Astrocyte (in vitro differentiated cells and primary cell): ENCODE data around the gene PRAMEF8. TPM values are rescaled to one million over a fixed set of nuclear protein-coding genes. Genes with fewer than 3 reads are reported as not detected.
"Not testable (repeated sequence)": the region's sequence is repeated elsewhere in the genome, so short reads cannot be mapped to it uniquely, and the experiment has no call there.

Source experiments
- DNase-seq: peaks from one replicate; pipeline ENCODE4 v3.0.0-alpha.2; 2010; ENCODE audit warnings: low read depth
- FAIRE-seq: peaks from 2 replicates; lab custom pipeline; 2011; peaks lifted over from hg19 to GRCh38; lab: Jason Lieb, UNC
- H2AFZ ChIP-seq: 2 replicates; pipeline ENCODE4 v1.6.0; 2012; ENCODE audit warnings: low read depth, low read length, inconsistent platforms
- H3K27ac ChIP-seq: 2 replicates; pipeline ENCODE4 v1.5.1; 2011; ENCODE audit warnings: low read depth, low read length, inconsistent platforms
- H3K27me3 ChIP-seq: 2 replicates; pipeline ENCODE4 v1.6.0; 2011; ENCODE audit warnings: low read length, inconsistent platforms; ENCODE audit not compliant: insufficient read depth
- H3K36me3 ChIP-seq: 2 replicates; pipeline ENCODE4 v1.5.1; 2011; ENCODE audit warnings: low read length, inconsistent platforms; ENCODE audit not compliant: insufficient read depth
- H3K4me1 ChIP-seq: 2 replicates; pipeline ENCODE4 v1.5.1; 2011; ENCODE audit warnings: low read length, inconsistent platforms; ENCODE audit not compliant: insufficient read depth
- H3K4me2 ChIP-seq: 2 replicates; pipeline ENCODE4 v1.6.0; 2012; ENCODE audit warnings: low read length, inconsistent platforms
- H3K4me3 ChIP-seq: 2 replicates; pipeline ENCODE4 v1.5.1; 2011; ENCODE audit warnings: low read depth, mild to moderate bottlenecking, low read length, inconsistent platforms; ENCODE audit not compliant: insufficient read depth
- H3K79me2 ChIP-seq: 2 replicates; pipeline ENCODE4 v1.6.0; 2012; ENCODE audit warnings: mild to moderate bottlenecking, low read length, inconsistent platforms; ENCODE audit not compliant: insufficient read depth
- H3K9ac ChIP-seq: 2 replicates; pipeline ENCODE4 v1.6.0; 2012; ENCODE audit warnings: mild to moderate bottlenecking, low read length, inconsistent platforms
- H3K9me3 ChIP-seq: 2 replicates; pipeline ENCODE4 v1.5.1; 2012; ENCODE audit warnings: low read depth, mild to moderate bottlenecking, low read length, inconsistent platforms; ENCODE audit not compliant: insufficient read depth
- H4K20me1 ChIP-seq: 2 replicates; pipeline ENCODE4 v1.6.0; 2012; ENCODE audit warnings: low read length, inconsistent platforms; ENCODE audit not compliant: insufficient read depth
- H3K27ac Mint-ChIP-seq: one replicate; pipeline ENCODE4 v1.8.0; 2021; ENCODE audit warnings: mild to moderate bottlenecking, mixed read lengths; ENCODE audit not compliant: unreplicated experiment
- H3K27me3 Mint-ChIP-seq: one replicate; pipeline ENCODE4 v1.8.0; 2021; ENCODE audit warnings: low read depth, mixed read lengths; ENCODE audit not compliant: unreplicated experiment
- H3K36me3 Mint-ChIP-seq: one replicate; pipeline ENCODE4 v1.8.0; 2021; ENCODE audit warnings: low read depth, mixed read lengths; ENCODE audit not compliant: unreplicated experiment
- H3K4me1 Mint-ChIP-seq: one replicate; pipeline ENCODE4 v1.8.0; 2021; ENCODE audit warnings: low read depth, mixed read lengths; ENCODE audit not compliant: unreplicated experiment
- H3K4me3 Mint-ChIP-seq: one replicate; pipeline ENCODE4 v1.8.0; 2021; ENCODE audit warnings: mild to moderate bottlenecking, moderate library complexity, mixed read lengths; ENCODE audit not compliant: unreplicated experiment
- H3K9me3 Mint-ChIP-seq: one replicate; pipeline ENCODE4 v1.8.0; 2021; ENCODE audit warnings: mild to moderate bottlenecking, mixed read lengths; ENCODE audit not compliant: unreplicated experiment
- total RNA-seq: library from RNA; stranded (reverse); gene quantifications from 2 replicates; pipeline ENCODE4 v1.2.1, GENCODE V29; 2021

The PRAMEF8 gene
- total RNA-seq, 1 donor from 2014 or later, result 0.20 TPM

DNA sequence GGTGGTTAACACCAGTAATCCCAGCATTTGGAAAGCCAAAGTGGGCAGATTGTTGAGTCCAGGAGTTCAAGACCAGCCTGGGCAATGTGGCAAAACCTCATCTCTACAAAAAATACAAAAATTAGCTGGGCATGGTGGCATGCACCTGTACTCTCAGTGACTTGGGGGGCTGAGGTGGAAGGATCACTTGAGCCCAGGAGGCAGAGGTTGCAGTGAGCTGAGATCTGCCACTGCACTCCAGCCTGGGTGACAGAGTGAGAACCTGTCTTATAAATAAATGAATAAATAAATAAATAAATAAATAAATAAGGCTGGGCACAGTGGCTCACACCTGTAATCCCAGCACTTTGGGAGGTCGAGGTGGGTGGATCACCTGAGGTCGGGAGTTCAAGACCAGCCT lies 52.9 kb downstream of the PRAMEF8 start:
- not testable (repeated sequence) for H3K27me3 ChIP-seq, H2AFZ ChIP-seq, H3K4me3 Mint-ChIP-seq, H3K36me3 ChIP-seq, H3K4me2 ChIP-seq, H3K9ac ChIP-seq, H3K36me3 Mint-ChIP-seq, H3K27ac Mint-ChIP-seq, H3K9me3 ChIP-seq, H3K27me3 Mint-ChIP-seq, FAIRE-seq, H3K27ac ChIP-seq, H3K4me3 ChIP-seq, H3K4me1 Mint-ChIP-seq, DNase-seq, H3K4me1 ChIP-seq, H3K79me2 ChIP-seq, H4K20me1 ChIP-seq
- H3K9me3 Mint-ChIP-seq, result peaks cover 34% of the 10 kb centered on the region

Other genes with a start within 250 kb of the PRAMEF8 start
- not detected in 2 replicates for gene PRAMEF27, start 228.6 kb downstream of the PRAMEF8 start, total RNA-seq
- not detected in 2 replicates for gene HNRNPCL3, start 224.4 kb downstream of the PRAMEF8 start, total RNA-seq
- gene PRAMEF25, start 214.4 kb downstream of the PRAMEF8 start, total RNA-seq, result 0.14 TPM in 1 of 2 replicates, not detected in the other
- not detected in 2 replicates for gene HNRNPCL2, start 168.3 kb downstream of the PRAMEF8 start, total RNA-seq
- not detected in 2 replicates for gene PRAMEF26, start 129.1 kb downstream of the PRAMEF8 start, total RNA-seq
- not detected in 2 replicates for gene HNRNPCL4, start 119.5 kb downstream of the PRAMEF8 start, total RNA-seq
- gene PRAMEF9, start 113.3 kb downstream of the PRAMEF8 start, total RNA-seq, result not detected in 2 replicates
- gene PRAMEF13, start 83.7 kb downstream of the PRAMEF8 start, total RNA-seq, result not detected in 2 replicates
- not detected in 2 replicates for gene PRAMEF18, start 59.0 kb downstream of the PRAMEF8 start, total RNA-seq
- gene PRAMEF5, start 30.9 kb downstream of the PRAMEF8 start, total RNA-seq, result not detected in 2 replicates
- gene PRAMEF33, start 18.4 kb upstream of the PRAMEF8 start, total RNA-seq, result not detected in 2 replicates
- not detected in 2 replicates for gene PRAMEF15, start 30.4 kb upstream of the PRAMEF8 start, total RNA-seq
- 0.20 TPM in 1 of 2 replicates, not detected in the other for gene PRAMEF14, start 62.0 kb upstream of the PRAMEF8 start, total RNA-seq
- gene PRAMEF19, start 86.8 kb upstream of the PRAMEF8 start, total RNA-seq, result not detected in 2 replicates
- not detected in 2 replicates for gene PRAMEF17, start 104.5 kb upstream of the PRAMEF8 start, total RNA-seq
- gene PRAMEF20, start 125.3 kb upstream of the PRAMEF8 start, total RNA-seq, result not detected in 2 replicates
- not detected in 2 replicates for gene LRRC38, start 228.9 kb upstream of the PRAMEF8 start, total RNA-seq